Stimulated activated CD4-positive, alpha-beta T cell treated with anti-CD3 and anti-CD28 coated beads, Interleukin-1b, Interleukin-23, amount 100 ng/mL, for 24 hours (primary cell): Measurements from ENCODE around the gene SPATA31D1.
"Not testable (repeated sequence)": the region's sequence is repeated elsewhere in the genome, so short reads cannot be mapped to it uniquely, and the experiment has no call there.

ENCODE experiments used
- DNase-seq, 4 experiments: peaks; one replicate each; pipeline ENCODE4 v3.0.0-alpha.2; 2020; ENCODE audit warnings: low read depth in 4 of 4, low spot score in 1 of 4

SPATA31D1 gene

DNA sequence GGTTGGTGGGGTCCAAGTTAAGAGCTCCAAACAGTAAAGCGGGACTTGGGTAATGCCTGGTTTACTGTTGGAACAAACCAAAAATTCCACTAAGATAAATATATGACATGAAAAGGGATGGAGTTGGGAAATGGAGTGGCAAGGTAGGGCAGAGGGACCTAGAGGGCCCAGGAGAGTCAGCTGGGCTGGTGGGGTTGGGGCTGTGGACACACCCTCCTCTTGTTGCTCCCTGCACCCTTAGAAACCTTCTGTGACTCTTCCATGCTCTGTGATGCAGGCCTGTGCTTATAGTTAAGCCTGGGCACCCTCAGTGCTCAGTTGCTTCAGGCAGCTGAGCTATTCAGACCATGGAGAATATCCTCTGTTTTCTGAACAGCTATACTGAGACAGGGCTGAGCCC, at the start of gene SPATA31D1:
TSS of gene SPATA31D1 (plus strand) at position 301 of the 400 bp plus-strand sequence. CDS start at position 348, 47 bp downstream.
- not testable (repeated sequence) for DNase-seq

DNA sequence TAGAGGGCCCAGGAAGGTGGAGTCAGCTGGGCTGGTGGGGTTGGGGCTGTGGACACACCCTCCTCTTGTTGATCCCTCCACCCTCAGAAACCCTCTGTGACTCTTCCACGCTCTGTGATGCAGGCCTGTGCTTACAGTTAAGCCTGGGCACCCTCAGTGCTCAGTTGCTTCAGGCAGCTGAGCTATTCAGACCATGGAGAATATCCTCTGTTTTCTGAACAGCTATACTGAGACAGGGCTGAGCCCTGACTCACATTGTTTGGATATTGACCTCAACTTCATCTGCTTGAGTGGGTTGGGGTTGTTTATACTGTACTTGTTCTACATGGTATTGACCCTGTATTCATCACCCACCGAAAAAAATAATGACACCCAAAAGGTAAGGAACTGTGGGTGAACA, 45.2 kb upstream of the SPATA31D1 start, which contains the start of gene SPATA31D3:
TSS of gene SPATA31D3 (plus strand) at position 108 of the 400 bp plus-strand sequence. CDS start at position 194, 86 bp downstream.
- not testable (repeated sequence) for DNase-seq

DNA sequence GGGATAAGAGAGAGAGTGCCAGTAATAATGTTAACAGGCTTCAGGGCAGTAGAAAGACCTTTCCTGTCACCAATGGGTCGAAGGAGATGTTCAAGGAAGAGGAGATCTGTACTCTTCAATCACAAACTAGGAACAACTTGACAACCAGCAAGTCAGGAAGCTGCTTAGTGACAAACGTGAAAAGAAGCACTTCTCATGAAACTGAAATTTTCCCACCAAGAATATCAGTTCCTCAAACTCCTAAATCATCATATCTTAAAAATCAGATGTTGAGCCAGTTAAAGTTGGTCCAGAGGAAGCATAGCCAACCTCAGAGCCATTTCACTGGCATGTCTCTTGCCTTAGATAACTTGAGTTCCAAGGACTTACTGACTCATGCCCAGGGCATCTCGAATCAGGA, 39.9 kb upstream of the SPATA31D1 start:
- DNase-seq, result not testable (repeated sequence)

- DNase-seq, result no peak
Observed at GRCh38 chr9:81953096-81953495, 35.5 kb upstream of the SPATA31D1 start.

GRCh38 chr9:81955625-81956024, 32.9 kb upstream of the SPATA31D1 start:
- no peak for DNase-seq

DNA sequence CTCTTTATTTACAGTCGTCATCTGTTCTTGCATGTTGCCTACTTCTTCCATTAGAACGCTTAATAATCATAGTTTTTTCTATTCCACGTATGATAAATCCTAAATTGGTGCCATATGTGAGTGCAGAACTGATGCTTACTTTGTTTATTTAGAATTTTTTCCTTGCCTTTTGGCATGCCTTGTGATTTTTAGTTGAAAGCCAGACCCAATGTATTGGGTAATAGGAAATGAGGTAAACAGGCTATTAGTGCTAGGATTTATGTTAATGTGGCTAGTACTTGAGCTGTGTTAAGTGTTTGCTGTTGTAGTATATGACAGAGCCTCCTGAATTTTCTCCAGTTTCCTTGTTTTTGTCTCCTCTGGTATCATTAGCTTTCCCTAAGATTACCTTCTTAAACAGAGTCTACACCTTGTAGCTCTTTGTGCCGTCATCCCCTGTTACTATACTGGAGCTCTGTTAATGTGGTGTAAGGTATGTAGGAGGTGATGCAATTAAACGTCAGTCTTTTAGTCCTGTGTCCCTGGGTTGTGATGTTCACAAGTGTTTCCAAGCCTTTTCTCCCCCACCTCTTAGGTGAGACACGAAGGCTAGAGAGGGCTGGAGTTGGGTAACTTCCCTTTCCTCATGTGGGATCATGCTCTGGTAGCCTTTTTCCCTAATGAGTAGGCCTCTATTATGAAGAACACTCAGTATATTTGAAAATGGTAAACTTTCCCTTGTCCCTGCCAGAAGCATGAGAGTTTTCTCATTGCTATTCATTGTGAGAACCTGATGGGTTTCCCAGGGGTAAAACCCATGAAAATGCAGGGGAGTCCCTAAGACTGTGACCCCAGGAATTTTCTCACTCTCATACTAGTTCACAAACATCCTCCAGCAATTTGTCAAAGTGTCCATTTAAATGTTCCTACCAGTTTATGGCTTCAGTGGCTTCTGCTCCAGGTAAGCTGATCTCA, 24.1 kb upstream of the SPATA31D1 start:
- DNase-seq, result no peak

DNA sequence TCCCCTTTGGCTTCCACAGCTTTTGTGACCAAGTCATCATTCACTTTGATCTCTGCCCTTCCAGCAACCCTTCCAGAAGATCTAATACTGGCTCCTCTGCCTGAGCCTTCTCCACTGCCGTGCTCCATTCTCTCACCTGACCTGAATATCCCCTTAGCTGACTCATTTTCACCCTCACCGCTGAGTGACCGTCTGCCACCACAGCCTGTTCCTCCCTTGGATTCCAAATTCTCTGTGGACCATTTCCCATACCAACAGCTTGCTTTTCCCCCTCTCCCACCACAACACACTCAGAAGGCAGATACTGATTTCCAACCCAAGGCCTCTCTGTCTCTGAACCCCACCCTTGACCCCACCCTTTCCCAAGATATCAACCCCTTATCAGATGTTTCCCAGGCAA, 20.5 kb upstream of the SPATA31D1 start:
- DNase-seq, result no peak

GRCh38 chr9:81969971-81970370, 18.6 kb upstream of the SPATA31D1 start:
- no peak for DNase-seq

DNA sequence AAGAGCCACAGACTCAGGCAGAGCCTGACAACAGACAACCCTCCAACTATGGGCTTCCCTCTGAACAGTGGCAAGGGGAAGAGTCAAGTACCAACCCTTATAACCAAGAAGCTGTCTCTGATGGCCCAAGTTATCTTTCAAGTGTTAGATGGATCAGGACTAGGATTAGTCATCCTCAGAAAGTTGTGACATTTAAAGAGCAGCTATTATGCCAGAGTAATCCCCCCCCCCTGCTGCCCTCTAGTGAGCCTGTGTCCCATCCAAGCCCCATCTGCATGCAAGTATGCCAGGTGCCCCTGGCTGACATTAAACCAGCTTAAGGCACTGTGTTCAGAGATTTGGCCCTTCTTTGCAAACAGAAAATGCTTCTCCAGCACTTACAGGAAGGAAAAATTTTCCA, 16.8 kb upstream of the SPATA31D1 start:
- DNase-seq, result no peak

- no peak for DNase-seq
Observed at GRCh38 chr9:81974764-81975163, 13.8 kb upstream of the SPATA31D1 start.

GRCh38 chr9:81976351-81976750, 12.2 kb upstream of the SPATA31D1 start:
- no peak for DNase-seq

DNA sequence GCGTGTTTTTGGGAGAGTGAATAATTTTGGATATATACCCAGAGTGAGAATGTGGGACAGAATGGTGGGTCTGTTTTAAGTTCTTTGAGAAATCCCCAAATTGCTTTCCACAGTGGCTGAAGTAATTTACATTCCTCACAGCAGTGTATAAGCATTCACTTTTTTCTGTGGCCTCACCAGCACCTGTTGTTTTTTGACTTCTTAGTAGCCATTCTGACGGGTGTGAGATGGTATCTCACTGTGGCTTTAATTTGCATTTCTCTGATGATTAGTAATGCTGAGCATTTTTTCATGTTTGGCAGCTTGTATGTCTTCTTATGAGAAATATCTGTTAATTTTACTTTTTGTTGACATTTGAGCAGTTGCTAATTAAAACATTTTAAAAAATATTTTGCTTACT, 9.4 kb upstream of the SPATA31D1 start:
- no peak for DNase-seq

DNA sequence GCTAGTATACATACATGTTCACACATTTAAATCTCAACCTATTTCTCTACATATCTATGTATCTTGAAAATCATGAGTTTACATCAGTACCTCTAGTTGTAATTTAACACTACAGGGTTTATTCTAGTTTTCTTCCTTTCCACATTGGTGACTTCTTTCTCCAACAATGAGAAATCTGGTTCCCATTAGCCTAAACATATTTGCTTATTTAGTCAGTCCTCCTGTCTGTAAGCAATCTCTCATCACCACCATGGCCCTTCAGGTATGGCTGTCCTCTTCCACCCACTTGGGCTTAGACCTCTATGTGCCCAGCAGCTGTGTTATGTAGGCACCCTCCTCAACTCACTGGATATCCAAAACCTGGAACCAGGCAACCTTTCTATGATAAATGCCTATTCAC, 8.0 kb upstream of the SPATA31D1 start:
- DNase-seq, result no peak

- DNase-seq, result no peak
Observed at GRCh38 chr9:81981883-81982282, 6.7 kb upstream of the SPATA31D1 start.

GRCh38 chr9:81984928-81985327, 3.6 kb upstream of the SPATA31D1 start:
- DNase-seq, result no peak

- DNase-seq, result no peak
Observed at GRCh38 chr9:81986051-81986450, 2.5 kb upstream of the SPATA31D1 start.

GRCh38 chr9:81989700-81990099, 1.1 kb downstream of the SPATA31D1 start:
- DNase-seq, result no peak

DNA sequence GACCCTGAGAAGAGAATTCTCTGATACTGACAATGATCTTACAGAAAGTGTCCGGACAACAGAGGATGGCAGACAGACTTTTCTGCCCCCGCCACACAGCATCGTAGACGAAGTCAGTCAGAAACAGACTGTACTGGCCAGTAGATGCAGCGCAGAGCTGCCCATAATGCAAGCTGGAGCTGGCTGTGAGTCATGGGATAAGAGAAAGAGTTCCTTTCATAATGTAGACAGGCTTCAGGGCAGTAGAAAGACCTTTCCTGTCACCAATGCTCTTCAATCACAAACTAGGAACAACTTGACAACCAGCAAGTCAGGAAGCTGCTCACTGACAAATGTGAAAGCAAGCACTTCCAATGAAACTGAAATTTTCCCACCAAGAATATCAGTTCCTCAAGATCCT, 5.1 kb downstream of the SPATA31D1 start:
- no peak for DNase-seq

DNA sequence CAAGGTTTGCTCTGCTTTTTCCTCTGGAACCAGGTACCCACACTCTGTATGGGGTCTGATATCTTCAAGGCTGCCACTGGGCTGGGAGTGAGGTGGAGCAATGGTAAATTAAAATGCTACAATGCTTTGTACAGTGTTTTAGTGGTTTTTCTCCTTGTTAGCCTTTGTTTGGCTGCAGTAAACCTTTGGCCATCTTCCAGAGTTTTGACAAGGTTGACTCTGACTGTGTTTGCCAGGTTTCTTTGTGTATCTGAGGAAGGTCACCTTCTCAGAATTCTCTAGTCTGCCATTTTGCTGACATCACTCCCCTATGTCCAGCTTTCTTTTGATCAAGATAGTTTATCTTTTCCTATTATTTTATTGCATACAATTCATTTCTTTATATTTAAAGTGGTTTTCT, 11.2 kb downstream of the SPATA31D1 start:
- no peak for DNase-seq

DNA sequence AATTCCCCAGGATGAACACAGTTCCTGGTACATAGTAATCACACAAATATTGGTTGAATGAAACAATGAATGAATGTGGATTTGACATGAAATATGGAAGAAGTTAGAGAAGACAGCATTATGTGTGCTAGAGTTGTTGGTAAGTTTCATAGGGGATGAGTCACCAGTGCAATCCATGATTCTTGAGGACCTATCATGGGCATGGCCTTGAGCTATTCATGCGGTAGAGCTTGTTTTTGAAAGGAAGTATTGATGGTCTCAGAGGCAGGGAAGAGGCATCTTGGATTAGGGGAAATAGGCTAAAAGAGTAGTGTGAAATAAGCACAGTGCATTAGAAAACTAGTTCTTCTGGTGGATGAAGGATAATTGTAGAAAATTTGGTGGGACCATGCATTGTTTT, 22.1 kb downstream of the SPATA31D1 start:
- no peak for DNase-seq

- DNase-seq, result no peak
Observed at GRCh38 chr9:82011133-82011532, 22.6 kb downstream of the SPATA31D1 start.

GRCh38 chr9:82012276-82012675, 23.7 kb downstream of the SPATA31D1 start:
- no peak for DNase-seq

DNA sequence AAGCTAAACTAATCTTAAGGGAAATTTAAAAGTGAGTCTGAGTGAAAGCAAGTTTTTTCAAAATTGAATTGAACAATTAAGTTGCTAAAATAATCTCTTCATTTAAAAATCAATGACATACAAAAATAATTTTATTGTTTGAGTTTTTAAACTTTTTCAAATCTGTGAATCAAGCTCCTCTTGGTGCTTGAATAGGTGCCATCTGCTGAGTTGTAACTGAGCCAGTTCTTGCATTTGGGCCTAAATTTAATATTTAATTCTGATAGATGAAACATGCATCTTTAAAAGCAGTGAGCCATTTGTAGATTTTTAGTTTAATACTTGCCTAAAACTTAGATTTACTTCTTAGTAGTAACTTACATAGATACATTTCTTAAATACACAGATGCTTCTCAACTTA, 31.8 kb downstream of the SPATA31D1 start:
- no peak for DNase-seq
